GM23338 (cell line): ENCODE measurements around the gene SAA2.

ENCODE experiments used
- CTCF ChIP-seq, 2 experiments: fragments of 200-600 bp in 1 of 2; sonication (generic) in 1 of 2; conservative IDR thresholded peaks; 2 replicates each; pipeline versions ENCODE4 v1.5.1 to v1.6.1; 2016 to 2017; ENCODE audit warnings: antibody characterized with exemption in 2 of 2, low read depth in 2 of 2, mild to moderate bottlenecking in 2 of 2, moderate library complexity in 1 of 2
- ETS1 ChIP-seq: IDR thresholded peaks from 2 replicates; pipeline ENCODE4 v1.6.1; 2016; ENCODE audit warnings: antibody characterized with exemption
- EZH2 ChIP-seq: fragments of 200-600 bp; sonication (generic); IDR thresholded peaks from one replicate; pipeline ENCODE4 v1.8.0; 2017; ENCODE audit warnings: antibody characterized with exemption, mild to moderate bottlenecking, low read depth; ENCODE audit not compliant: unreplicated experiment
- REST ChIP-seq: IDR thresholded peaks from one replicate; pipeline ENCODE4 v1.6.1; 2018; ENCODE audit warnings: antibody characterized with exemption; ENCODE audit not compliant: unreplicated experiment

- TF ChIP-seq REST (no peak), EZH2 (no peak), CTCF (conservative IDR thresholded peaks at IDR 0.05; ENCODE audit: low read depth in 2 of 2) (no peak), ETS1 (no peak)
Measured at GRCh38 chr11:18221274-18221876, 27.1 kb downstream of the SAA2 start.
